CD4-positive, alpha-beta T cell treated with Interleukin-10 for 1 hour (primary cell): ENCODE data around the gene EXOG.
A peak's percentile ranks its signal among the peaks of the same experiment; 100 is the strongest.

Experiments used
- DNase-seq: peaks from one replicate; pipeline ENCODE4 v3.0.0-alpha.2; 2020

EXOG gene

GRCh38 chr3:38473229-38473628, 22.9 kb upstream of the EXOG start:
- no peak for DNase-seq

- DNase-seq = no peak
Observed at GRCh38 chr3:38474928-38475605, 21.1 kb upstream of the EXOG start.

DNA sequence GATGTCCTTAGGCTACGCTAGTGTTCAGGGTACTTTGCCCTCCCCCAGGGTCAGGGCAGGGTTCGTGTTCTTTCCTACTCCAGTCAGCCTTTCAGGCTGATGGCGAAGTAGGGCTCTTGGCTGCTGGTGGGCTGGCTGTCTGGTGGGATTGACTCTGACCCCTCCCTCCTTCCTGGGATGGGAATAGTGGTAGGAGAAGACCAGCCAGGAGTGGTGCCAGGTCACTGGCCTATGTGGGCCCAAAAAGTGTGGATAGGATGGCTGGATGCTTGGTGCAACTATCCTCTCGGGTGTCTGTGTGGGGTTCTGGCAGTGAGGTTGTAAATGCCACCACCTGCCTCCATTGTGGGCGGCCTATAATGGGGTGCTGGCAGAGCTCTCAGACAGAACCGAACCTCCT, 20.4 kb upstream of the EXOG start:
- DNase-seq = no peak

DNA sequence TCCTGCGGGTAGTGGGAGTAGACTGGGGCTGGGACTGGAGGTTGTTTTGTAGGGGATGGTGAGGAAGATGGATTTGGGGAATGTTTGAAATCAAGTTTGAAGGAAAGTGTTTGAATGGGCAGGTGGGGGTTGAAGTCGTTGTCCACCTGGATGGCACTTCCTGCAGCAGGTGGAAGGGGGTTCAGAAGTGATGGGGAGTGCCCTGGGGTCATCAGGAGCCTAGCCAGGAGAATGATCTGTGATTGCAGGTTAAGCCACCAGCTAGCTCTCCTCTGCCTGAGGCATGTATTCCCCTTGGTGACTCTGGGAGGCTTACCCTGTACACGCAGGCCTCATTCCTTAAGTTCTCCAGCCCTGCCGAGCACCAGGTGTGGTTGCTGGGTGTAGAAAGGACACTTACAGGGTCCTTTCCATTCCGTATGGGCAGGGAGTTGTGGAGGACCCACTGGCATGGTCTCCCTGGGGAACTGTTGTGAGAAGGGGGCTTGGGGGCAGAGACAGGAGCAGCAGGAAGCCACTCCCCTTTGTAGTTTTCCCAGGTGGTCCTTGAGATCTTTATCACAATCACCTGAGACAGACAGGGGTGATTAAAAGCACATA, 19.9 kb upstream of the EXOG start:
- DNase-seq = no peak

- no peak for DNase-seq
Observed at GRCh38 chr3:38477057-38477820, 18.9 kb upstream of the EXOG start.

- DNase-seq = no peak
Observed at GRCh38 chr3:38477839-38478450, 18.2 kb upstream of the EXOG start.

GRCh38 chr3:38478901-38479300, 17.2 kb upstream of the EXOG start:
- no peak for DNase-seq

DNA sequence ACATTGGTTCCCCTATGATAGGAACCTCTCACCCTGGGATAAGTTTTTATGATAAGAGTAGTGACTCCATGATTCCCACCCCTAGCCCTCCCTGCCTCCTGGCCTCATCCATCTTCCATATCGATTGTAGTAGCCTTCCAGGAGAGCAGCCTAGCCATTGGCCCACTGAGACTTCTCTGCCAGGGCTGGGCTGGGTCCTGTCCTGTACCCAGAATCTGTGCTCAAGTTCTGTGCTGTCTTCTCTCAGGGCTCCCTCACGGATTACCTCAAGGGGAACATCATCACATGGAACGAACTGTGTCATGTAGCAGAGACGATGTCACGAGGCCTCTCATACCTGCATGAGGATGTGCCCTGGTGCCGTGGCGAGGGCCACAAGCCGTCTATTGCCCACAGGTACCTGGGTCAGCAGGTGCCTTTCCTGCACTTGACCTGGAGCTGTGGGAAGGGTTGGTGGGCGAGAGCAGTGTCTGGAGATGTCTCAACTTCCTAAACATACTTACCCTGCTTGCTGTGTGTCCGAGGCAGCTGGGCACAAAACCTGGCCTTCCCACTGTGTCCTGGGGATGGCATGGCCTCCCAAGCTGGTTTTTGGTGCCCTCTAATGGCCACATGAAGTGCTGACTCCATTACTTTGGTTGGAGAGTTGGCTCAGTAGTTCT, 16.6 kb upstream of the EXOG start:
- DNase-seq = peak; percentile 68

GRCh38 chr3:38480093-38480445, 16.1 kb upstream of the EXOG start:
- no peak for DNase-seq

GRCh38 chr3:38480930-38481329, 15.2 kb upstream of the EXOG start:
- DNase-seq = no peak

- no peak for DNase-seq
Observed at GRCh38 chr3:38482951-38483350, 13.2 kb upstream of the EXOG start.

- DNase-seq = no peak
Observed at GRCh38 chr3:38487323-38487722, 8.8 kb upstream of the EXOG start.

DNA sequence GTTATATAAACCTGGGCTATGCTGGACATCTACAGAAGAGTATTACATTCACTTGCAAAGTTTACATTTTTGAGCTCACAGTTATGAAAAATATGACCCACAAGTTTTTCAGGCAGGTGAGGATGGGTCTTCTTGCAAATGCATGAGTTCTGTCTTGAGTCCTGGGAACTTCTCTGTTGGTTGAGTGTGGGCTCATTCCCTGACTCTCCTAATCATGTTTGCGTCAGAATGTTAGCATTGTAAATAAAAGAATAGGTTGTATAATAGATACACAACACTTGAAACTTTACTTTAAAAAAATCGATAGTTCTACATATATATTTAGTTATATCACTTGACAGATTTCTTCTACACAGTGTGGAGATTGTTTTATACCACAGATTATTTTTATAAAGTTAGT, 7.2 kb upstream of the EXOG start:
- no peak for DNase-seq

GRCh38 chr3:38489766-38490165, 6.4 kb upstream of the EXOG start:
- no peak for DNase-seq

GRCh38 chr3:38490281-38491030, 5.7 kb upstream of the EXOG start:
- DNase-seq = no peak

DNA sequence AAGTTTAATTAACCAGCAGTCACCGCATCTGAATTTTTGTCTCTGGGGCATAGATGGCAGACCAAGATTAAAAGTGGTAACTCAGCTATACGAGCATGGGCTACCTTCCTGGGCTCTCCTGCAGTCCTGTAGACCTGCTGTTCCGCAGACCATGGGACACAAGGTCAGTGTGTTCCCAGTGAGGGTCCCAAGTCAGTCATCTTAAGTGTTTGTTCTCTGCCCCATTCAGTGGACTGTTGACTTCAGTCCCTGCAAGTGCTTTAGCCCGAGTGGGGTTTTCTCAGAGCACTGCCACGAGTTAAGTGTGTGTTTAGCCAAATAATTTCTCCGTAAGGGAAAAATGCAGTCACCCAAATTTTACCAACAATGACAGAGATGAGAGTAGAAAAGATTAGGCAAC, 4.9 kb upstream of the EXOG start:
- DNase-seq = no peak

DNA sequence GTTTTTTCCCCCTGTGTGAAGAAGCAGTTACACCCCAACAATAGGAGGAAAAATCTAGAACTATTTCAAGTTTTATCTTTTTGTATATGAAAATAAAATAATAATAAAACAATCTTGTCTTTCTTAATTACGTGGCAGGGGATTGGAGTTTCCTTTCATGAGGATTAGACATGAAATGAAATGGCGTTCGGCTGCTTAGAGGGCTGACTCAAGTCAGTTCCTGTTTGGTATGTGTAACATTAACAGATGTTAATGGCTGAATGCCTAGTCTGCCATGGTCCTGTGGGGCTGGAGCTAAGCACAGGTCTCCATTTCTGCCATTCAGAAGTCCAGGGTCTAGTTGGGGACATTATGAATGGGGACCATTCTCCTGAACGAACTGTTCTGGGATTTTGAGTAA, 3.1 kb upstream of the EXOG start:
- no peak for DNase-seq

DNA sequence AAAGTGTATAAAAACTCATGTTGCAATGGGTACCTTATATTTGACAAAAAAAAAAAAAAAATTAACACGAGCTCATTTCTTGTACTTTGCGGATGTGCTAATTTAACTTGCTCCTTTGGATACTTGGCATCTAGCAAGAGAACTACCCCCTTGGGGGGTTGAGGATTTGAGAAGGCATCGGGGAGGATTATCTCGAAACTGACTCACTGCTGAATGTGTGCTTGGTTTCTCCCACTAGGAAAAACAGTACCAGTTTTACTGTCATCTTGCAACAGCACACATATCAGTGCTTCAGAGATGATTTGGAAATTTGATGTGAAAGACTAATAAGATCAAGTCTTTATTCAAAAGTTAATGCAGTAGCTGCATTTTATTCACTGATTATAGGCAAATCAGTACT, 891 bp downstream of the EXOG start:
- DNase-seq = no peak

GRCh38 chr3:38500688-38501417, 4.7 kb downstream of the EXOG start:
- DNase-seq = no peak

DNA sequence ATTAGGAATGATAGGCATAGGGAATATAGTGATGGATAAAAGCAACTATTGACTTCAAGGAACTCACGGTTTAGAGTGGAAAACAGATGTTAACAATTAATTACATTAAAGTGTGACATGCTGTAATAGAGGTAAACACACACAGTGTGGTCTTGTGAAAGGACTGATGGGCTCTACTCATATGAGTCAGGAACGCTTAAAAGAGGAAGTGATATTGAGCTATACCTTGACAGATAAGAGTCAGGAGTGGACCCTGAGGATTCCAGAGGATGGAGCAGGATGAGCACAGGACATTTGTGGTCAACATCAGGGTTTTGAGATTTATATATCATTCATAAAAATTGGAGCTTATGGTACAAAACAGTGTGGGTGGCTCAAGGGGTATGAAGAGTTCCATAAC, 11.0 kb downstream of the EXOG start:
- no peak for DNase-seq

- DNase-seq = no peak
Observed at GRCh38 chr3:38509732-38510131, 13.6 kb downstream of the EXOG start.

GRCh38 chr3:38510631-38511030, 14.5 kb downstream of the EXOG start:
- no peak for DNase-seq
